Stimulated activated naive CD8-positive, alpha-beta T cell treated with anti-CD3 and anti-CD28 coated beads, Interleukin-15, Interleukin-2, amounts not matched to agents 100 U/mL and 50 U/mL, for 24 hours (primary cell): ENCODE measurements around the gene THAP4.

Experiments used
- ATAC-seq: fragments of 150-1000 bp; cut with Tn5 transposase; one replicate; pipeline ENCODE4 v1.10.0; 2021
- DNase-seq: peaks from one replicate; pipeline ENCODE4 v3.0.0; 2021

THAP4 gene

DNA sequence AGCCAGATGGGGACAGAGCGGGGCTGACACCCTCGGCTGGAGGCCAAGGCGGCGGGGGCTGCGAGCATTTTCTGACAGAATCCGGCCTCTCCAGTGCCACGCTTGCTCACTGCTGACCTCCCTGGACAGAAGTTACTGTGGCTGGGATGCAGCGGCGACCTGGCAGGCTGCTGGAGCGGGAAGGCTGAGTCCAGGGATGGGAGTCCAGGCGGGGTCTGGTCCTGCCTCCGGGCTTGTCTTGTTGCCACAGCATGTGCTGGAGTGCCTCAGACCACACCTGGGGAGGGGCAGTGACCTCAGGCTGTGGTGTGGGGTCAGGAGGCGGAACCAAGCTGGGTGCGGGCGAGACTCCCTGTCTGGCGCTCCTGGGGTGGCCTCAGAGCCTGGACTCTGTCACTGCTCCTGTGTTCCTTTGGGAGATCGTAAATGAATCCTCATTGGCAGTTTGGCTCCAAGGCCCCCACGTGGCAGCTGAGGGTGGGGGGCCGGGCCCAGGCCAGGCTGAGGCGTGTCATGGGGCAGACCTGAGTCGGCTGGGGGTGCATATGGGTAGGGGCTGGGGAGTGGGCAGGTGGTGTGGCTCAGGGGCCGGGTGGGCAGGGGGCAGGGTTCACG, 72.9 kb downstream of the THAP4 start:
- ATAC-seq, result no peak

DNA sequence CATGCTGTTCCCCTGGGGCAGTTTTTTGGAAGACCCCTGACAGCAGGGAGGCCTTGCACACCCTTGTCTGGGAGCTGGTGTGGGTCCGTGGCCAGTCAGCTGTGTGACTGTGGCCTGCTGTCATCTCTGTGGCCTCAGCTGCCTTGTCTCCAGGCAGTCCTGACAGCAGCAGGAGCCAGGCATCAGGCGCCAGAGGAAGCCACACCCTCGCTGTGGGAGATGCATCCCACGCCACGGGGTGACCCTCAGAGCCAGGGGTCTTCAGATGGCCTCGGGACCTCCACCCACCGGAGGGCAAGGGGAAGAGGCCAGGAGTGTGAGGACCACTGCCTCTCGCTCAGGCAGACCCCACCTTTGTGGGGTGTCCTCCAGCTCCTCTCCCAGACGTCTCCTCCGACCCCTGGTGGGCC, 73.4 kb downstream of the THAP4 start:
- ATAC-seq, result no peak

More for the DNA sequence above, 72.9 kb downstream of the THAP4 start:
- no peak for DNase-seq

DNA sequence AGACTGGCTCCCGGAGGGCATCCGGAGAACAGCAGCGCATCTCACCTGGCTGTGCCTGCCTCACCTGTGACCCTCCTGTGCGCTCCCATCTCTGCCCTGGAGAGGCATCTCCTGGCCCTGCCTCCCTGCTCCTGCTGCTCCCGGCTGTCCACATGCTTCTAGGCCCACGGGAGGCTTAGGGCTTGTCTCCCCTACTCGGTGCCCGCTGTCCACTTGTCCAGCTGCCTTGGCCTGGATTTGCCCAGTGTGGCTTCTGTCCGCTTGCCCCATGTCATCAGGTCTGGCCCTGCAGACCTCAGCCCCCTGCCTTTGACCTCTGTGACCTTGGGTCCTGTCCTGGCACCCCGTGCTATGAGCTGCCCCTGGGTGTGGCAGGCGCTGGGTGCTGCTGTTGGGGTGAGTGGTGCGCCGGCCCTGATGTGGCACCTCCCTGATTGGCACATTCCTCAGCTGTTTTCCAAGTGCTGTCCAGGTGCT, 73.9 kb downstream of the THAP4 start:
- no peak for DNase-seq
- no peak for ATAC-seq

More for the DNA sequence above, 73.4 kb downstream of the THAP4 start:
- no peak for DNase-seq

DNA sequence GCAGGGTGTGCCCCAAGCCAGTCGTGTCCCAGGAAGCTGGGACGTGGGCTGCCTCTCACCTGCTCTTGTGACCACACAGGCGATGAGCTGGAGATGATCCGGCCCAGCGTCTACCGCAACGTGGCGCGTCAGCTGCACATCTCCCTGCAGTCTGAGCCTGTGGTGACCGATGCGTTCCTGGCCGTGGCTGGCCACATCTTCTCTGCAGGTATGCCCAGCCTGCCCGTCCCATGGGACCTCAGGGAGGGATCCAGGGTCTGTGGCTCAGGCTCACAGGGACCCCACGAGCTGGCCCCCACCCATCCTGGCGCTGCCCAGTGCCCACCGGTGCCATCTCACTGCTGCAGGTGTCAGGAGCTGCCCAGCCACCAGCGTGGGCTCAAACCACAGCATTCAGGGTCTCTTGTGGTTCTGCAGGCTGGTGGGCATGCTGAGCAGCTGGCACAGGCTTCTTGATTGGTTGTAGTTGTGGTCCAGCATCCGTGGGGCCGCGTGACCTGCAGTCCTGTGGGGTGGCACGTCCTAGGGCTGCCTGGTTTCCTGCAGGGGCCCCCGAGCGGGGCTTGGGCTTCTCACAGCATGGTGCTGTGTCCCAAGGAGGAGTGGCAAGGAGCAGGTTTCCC, 74.6 kb downstream of the THAP4 start:
- DNase-seq (no peak), ATAC-seq (no peak)

GRCh38 chr2:241561832-241562231, 75.1 kb downstream of the THAP4 start:
- no peak for ATAC-seq
- DNase-seq, result no peak

DNA sequence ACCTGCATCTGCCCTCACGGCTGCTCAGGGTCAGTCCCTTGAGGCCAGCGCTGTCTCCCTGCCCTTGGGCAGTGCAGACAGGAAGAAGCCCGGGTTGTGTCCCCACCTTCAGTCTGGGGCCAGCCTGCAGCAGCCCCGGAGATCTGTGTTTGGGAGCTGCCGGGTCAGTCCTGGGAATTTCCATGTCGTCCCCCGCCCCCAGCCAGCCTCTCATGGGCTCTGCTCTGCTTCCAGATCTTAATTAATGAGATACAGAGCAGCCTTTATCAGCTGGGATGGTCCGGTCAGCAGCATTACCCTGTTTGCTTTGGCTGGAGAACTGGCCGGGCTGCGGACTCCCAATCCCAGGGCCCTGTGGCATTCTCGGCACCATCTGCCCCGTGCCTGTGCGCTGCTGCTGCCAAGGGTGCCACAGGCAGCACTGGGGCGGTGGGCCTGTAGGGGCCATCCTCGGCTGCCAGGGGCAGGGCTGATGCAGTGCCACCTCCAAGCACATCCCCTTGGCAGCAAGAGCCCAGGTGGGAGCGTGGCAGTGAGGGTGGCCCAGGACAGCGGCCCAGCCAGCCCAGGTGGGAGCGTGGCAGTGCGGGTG, 76.0 kb downstream of the THAP4 start:
- no peak for ATAC-seq
- no peak for DNase-seq

DNA sequence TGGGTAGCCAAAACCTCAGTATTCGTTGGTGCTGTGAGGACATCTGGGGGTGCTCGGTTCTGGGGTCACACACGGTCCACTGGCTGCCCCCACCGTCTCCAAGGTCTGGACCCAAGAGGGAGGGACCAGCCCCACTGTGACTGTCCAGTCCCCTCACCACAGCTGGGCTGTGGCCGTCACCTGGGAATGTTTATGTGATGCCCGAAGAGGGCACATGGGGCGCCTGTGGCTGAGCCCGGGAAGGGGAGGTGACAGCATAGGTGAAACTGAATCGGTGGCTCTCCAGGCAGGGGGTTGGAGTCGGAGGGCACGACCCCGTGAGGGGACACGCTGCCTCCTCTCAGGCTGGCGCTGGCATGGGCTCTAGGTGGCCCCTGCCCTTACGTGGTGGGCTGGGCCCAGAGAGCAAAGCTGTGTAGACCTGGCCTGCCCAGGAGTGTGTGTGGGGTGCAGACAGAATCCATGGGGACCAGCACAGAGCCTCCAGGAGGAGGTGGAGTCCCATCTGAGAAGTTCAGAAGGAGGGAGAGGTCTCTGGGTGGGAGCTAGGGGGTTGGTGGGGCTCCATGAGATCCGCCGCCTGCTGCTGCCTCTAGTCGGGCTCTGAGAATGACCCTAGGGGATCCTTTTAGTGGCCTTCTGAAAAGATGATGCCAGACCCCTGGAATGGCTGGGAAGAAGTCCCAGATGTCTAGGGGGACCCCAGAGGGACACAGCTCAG, 76.6 kb downstream of the THAP4 start:
- no peak for ATAC-seq

DNA sequence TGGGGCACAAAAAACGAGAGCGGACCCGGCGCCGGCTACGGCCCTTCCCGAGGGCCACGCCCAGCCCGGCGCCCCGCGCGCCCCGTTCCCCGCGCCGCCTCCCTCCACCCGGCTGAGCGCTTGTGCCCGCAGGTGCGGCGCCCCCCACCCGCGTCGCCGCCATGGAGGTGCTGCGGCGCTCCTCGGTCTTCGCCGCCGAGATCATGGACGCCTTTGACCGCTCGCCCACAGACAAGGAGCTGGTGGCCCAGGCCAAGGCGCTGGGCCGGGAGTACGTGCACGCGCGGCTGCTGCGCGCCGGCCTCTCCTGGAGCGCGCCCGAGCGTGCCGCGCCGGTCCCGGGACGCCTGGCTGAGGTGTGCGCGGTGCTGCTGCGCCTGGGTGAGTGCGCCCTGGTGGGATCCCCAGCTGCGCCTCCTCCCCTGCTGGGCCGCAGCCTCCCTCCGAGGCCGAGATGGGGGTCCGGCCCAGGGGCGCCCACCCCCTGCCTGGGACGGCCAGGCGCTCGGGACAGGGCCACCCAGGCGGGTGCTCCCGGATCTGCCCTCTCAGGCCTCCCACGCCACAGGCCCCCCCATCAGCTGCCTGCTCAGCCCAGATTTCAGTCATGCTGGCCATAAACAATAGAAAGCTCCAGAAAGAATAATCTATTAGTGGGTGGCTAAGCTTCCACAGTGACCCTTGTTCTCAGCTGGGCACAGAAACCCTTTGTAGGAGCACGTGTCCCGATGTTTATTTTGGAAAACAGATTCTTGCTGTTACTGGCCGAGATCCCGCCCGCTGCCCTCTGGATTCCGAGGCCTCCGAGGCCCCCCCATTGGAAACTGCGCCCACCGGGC, 77.4 kb downstream of the THAP4 start:
- ATAC-seq, result peak; percentile 10
- no peak for DNase-seq

More for the DNA sequence above, 76.6 kb downstream of the THAP4 start:
- no peak for DNase-seq

DNA sequence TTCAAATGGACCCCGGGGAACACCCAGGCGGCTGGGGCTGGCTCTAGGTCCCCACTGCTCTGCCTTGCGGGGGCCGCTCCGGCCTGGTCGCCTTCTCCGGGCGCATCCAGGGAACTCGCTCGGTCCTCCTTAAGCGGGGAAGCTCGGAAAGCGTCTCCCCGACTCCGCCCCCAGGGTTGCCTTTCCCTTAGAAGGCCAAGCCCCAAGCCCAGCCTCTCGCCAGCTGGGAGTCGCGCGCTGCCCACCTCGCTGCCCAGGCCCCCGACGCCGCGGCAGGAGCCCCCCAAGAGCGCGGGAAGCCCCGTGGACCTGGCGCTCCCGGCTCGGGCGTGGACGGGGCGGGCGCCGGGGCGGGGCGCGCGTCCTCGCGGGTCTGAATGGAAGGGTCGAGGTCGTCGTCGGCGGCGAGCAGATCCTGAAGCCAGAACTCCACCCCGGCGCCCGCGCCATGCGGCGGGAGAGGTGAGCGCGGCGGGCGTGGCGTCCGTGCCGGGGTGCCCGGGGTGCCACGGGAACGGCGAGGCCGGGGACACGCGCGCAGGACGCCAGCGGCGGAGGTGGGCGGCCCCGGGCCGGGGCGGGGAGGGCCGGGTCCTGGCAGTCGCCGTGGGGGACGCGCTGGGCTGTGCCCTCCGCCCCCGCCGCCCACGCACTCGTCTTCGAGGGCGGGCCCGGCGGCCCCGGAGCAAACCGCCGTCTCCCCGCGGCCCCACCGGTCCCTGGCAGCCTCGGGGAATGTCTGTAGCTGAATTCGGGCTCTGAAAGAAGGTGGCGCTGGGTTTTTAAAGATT, 78.2 kb downstream of the THAP4 start, which contains the start of gene BOK:
Gene BOK, plus strand, starts transcription at position 214 of the 791 bp plus-strand sequence. CDS start 739 bp downstream, outside the sequence.
- peak; percentile 16 for DNase-seq
- ATAC-seq, result no peak

- DNase-seq (no peak), ATAC-seq (no peak)
Observed at GRCh38 chr2:241556746-241557145, 80.2 kb downstream of the THAP4 start.

DNA sequence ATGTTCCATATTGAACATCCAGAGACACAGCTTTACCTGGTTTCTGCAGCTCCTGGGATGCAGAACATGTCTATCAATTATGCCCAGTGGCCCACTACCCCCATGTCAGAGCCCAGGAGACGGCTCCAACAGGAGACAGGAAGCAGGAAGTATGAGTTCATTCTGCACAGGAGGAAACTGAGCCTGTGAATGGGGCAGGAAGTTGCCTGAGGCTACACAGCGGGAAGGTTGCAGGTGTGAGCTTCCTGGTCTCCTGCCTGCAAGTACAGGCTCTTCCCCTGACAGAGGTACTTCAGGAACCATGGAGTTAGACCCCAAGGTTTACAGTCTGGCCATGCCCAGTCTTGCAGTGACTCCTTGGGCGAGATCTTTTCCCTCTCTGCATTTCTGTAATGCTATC, 81.2 kb downstream of the THAP4 start:
- no peak for DNase-seq
- no peak for ATAC-seq

DNA sequence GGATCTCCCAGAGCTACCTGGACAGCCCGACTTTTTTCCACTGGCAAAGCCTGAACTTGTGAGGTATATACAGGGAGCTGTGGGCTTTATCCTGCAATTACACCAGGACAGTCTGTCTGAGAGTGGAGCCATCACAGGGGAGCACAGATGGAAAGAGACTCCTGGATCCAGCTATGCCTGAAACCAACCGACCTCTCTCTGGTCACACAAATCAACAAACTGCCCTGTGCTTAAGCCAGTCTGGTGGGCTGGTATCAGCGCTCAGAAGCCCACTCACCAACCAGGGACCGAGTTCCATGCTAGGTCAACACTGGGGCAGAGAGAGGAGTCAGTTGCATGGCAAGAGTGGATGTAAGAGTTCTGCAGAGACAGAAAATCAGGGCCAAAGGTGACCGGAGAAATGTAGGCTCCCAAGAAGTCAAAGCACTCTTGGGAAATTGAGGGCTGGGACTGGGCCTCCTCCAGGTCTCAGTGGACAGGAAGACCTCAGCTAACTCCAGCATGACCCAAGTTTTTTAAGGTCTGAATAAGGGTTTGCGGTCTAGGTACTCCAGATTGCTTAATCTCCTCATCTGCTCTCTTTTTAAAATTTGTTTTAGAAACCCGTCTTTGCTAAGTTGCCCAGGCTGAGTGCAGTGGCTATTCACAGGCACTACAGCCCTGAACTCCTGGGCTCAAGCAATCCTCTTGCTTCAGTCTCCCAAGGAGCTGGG, 82.2 kb downstream of the THAP4 start:
- no peak for DNase-seq
- ATAC-seq, result no peak

GRCh38 chr2:241553981-241554380, 83.0 kb downstream of the THAP4 start:
- ATAC-seq (no peak), DNase-seq (no peak)

DNA sequence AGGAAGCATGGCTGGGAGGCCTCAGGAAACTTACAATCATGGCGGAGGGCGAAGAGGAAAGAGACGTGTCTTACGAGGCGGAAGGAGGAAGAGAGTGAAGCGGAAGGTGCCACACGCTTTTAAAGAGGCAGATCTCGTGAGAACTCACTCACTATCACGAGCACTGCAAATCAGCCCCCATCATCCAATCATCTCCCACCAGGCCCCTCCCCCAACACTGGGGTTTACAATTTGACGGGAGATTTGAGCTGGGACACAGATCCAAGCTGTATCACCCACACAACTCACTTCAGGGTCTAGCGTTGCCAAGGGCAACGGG, 83.5 kb downstream of the THAP4 start:
- ATAC-seq (no peak), DNase-seq (no peak)

DNA sequence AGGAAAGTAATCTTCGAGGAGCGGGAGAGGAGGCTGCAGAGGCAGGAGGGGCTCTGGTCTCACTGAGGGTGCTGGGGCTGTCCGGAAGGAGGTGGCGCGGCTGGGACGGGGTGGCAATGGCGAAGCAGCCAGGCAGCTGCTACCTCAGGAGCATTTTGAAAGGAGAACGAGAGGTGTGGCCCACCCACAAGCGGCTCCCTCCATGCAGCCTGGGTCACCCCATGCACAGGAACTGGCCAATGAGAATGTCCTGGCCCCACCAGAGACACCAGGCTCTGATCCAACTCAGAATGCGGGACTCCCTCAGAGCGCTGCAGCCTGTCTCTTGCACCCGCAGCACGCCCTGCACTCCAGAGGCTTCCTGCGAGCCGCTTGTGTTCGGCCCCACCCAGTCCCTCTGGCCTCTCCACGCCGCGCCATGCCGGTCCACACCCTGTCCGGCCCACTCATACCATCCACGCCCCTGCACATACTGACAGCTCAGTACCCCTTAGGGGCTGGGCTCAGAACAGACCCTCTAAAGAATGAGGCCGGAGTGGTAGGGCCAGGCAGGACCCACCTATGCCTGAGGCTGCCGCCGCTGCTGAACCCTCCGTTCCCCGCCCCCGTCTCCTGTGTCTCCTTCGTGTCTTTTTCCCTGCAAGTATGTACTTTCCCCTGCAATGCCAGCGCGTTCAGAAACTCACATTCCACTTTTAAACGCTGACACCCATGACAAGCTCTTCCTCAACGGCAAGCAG, 84.8 kb downstream of the THAP4 start:
- DNase-seq, result no peak
- no peak for ATAC-seq

DNA sequence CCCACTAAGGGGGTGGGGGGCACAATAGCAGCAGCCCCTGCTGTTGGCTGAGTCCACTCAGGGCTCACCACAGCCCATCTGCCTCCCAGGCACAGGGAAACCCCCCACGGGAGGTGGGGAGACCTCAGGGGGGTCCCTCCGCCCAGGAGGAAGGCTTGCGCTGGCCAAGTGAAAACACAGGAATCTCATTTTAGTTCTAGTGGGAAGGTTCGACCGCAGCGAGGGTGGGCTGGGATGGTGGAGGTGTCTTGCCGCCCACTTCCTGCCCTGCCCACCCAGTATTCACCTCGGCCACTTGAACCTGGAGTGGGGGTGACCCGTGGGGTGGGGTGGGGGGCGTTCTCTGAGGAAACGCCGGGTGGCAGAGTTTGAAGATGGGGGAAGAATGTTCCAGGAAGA, 85.4 kb downstream of the THAP4 start:
- DNase-seq (no peak), ATAC-seq (no peak)

DNA sequence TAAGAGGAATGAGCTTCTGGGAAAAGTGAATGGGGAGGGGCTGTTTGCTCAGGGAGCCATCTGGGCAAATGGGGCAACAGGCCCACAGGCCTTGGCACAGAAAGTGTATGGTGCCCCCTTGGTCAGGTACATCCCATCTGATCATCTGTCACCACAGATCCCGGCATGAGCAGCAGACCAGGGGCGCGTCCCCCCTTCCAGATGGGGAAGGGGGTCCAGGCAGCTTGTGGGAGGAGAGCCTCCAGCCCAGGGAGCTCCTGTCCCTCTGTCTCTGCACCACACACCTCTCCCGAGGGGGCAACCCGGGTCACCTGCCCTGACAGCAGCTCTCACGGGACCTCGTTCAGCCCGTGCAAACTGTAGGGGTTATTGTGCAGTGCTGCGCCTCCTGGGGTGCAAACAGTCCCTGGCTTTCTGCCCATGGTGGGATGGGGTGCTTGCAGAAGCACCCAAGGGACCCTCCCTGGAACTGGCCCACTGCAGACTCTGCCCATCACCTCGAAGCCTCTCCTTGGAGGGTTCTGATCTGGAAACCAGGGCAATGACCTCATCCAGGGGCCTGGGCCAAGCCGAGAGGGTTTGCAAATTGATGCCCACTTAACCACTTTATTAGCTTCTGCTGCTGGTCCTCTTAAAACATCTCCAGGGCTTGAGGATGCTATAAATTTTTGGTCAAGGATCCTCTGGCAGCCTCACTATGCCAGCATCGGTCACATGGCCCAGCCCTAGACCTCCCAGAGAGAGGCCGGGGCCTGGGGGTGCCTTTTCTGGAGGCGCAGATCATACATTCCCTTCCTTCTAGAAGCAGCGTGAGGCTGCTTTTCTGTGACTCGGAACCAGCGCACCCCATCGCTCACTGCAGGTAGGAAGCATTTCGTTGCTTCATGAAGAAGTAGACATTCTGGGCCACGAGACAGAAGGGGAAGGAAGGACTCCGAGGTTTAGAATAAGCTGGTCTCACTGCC, 86.1 kb downstream of the THAP4 start:
- ATAC-seq (no peak), DNase-seq (no peak)

GRCh38 chr2:241548451-241548835, 88.5 kb downstream of the THAP4 start:
- ATAC-seq (no peak), DNase-seq (no peak)
